ENCODE data around the gene PPP2R3A.

GRCh38 chr3:135926664-135927063, 38.9 kb upstream of the PPP2R3A start:
- TF ChIP-seq TSHZ2 (CRISPR knock-in tag; IDR thresholded peaks at IDR 0.05) (no peak), SNAI2 (CRISPR knock-in tag; IDR thresholded peaks at IDR 0.05) (no peak), CREB5 (CRISPR knock-in tag; IDR thresholded peaks at IDR 0.05; ENCODE audit: low read depth) (no peak), ZNF565 (CRISPR knock-in tag; conservative IDR thresholded peaks at IDR 0.05; ENCODE audit: low read depth) (no peak), GLIS3 (CRISPR knock-in tag; IDR thresholded peaks at IDR 0.05) (no peak), OSR1 (CRISPR knock-in tag; IDR thresholded peaks at IDR 0.05) (no peak), ZFP3 (CRISPR knock-in tag; IDR thresholded peaks at IDR 0.05) (no peak), ZFP30 (CRISPR knock-in tag; IDR thresholded peaks at IDR 0.05) (no peak), PATZ1 (CRISPR knock-in tag; IDR thresholded peaks at IDR 0.05; ENCODE audit: borderline replicate concordance) (no peak), RARB (CRISPR knock-in tag; IDR thresholded peaks at IDR 0.05) (no peak), ZNF70 (CRISPR knock-in tag; IDR thresholded peaks at IDR 0.05) (no peak), ESRRG (CRISPR knock-in tag; IDR thresholded peaks at IDR 0.05) (no peak), ZC3H10 (CRISPR knock-in tag; IDR thresholded peaks at IDR 0.05) (no peak), ZNF8 (CRISPR knock-in tag; IDR thresholded peaks at IDR 0.05) (no peak)

Data from SK-N-SH treated with all-trans-retinoic acid at 6 μM for 48 hours (cell line).